ENCODE measurements around the gene PTPRD. TPM values are rescaled to one million over a fixed set of nuclear protein-coding genes. Genes with fewer than 3 reads are reported as not detected.

PTPRD gene
- total RNA-seq, 1 donor: 0.52 TPM

DNA sequence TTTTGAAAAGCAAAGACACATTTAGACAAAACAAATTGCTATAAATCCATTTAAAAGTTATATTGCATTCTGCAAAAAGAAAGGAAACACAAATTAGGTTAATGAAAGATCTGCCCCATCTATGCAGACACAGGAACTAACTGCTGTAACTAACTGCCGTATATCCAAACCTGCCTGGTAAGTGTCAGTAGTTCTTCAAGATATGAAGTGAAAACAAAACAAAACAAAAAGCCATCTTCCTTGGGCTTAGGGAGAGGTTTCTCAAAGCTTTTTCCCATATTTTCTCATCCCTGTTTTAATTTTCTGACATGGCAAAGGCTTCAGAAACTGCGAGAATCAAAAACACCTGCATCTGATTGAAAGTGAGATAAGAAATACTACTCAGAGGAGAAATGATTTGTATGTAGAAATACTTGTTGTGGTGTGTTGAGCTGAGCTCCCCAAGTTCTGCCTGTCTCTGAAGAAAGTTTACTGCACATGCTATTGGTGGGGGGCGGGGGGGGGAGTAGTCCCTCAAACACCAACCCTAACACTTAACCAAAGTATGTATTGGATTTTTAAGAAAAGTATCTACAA lies 750.5 kb downstream of the PTPRD start:
- H3K4me1 ChIP-seq (ENCODE audit: insufficient read depth, low read length): no peaks in the 10 kb centered on the region

DNA sequence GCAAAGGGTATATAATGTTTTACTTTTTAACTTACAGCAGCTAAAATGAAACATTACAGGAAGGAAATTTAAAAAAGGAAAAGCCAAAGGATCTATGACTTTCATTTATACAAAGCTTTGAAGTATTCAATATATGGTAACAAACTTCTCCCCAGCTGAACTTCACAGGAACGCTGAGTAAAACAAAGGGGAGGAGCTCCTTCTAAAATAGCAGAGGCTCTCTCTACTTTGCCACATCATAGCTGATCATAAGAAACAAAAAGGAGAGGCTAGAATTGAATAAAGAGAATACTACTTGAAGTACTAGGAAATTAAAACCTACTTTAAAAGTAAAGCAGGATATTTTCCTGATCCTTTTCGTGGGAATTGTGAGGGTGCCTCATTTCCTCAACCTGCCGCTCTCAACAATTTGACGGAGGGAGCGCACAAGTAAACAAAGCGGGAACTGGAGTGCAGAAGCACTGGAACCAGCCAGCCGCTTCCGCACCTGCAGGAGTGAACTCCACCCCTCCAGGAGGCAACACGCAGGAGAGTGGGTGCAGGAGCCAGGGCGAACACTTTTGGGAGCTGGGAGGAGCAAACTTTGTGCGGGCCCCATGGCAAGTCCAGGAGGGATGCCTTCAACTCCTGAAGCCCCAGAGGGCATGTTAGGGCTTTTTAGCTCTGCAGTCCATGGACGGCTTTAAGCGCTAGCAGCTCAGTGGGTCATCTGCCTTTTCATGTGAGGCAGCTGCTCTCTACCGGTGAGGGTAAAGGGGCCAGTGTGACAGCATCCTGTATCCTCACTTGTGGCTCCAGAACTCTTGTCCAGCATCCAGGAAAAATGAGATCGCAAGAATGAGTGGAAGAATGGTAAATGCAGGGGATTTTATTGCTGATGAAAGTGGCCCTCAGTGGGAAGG lies 757.4 kb downstream of the PTPRD start:
- no peak overlapping the region for H3K4me3 ChIP-seq (ENCODE audit: low read length)
- no peaks in the 10 kb centered on the region for H3K9me3 ChIP-seq (ENCODE audit: low read depth, low read length)
- no peaks in the 10 kb centered on the region for H3K4me1 ChIP-seq (ENCODE audit: insufficient read depth, low read length)
- no peaks in the 10 kb centered on the region for H3K27me3 ChIP-seq (ENCODE audit: insufficient read depth, low read length)

More for the DNA sequence above, 750.5 kb downstream of the PTPRD start:
- H3K4me3 ChIP-seq (ENCODE audit: low read length): no peak overlapping the region
- no peaks in the 10 kb centered on the region for H3K9me3 ChIP-seq (ENCODE audit: low read depth, low read length)
- no peaks in the 10 kb centered on the region for H3K27me3 ChIP-seq (ENCODE audit: insufficient read depth, low read length)

DNA sequence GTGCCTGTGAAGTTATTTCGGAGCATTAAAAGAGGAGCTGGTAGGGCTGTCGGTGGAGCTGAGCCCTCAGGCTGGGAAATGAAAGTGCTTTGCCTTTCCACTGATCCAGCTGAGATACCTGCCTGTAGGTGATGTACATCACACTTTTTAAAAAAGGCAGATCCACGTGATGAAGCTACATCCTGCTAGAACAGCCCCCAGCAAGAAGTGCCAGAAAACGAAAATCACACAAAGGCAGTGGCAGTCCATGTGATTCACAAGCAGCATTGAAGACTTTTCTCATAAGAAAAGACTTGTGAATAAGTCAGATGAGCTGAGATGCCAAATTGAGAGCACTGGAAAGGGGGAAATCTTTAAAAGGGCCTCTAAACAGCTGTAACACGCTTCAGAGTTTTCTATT lies 765.1 kb downstream of the PTPRD start:
- Histone ChIP-seq H3K27me3 (ENCODE audit: insufficient read depth, low read length) (no peaks in the 10 kb centered on the region), H3K9me3 (ENCODE audit: low read depth, low read length) (no peaks in the 10 kb centered on the region), H3K4me1 (ENCODE audit: insufficient read depth, low read length) (no peaks in the 10 kb centered on the region), H3K4me3 (ENCODE audit: low read length) (no peak overlapping the region)

DNA sequence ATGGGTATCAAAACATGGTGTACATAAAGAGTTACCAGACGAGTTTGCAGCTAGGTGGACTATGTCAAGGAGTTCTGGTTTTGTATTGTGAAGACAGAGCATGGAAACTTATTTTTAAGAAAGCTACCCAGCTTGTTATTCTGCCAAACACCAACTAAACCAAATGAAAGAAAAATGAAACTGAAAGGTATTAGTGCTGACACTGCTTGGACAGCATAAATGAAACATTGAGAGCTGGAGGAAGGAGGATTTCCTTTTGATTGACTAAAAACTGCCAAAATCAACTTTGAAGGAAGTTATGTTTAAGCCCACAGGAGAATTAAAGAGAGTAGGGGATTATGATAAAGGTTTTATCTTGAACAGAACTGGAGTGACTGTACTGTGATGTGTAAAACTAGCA lies 766.2 kb downstream of the PTPRD start:
- no peaks in the 10 kb centered on the region for H3K4me1 ChIP-seq (ENCODE audit: insufficient read depth, low read length)
- no peaks in the 10 kb centered on the region for H3K9me3 ChIP-seq (ENCODE audit: low read depth, low read length)

DNA sequence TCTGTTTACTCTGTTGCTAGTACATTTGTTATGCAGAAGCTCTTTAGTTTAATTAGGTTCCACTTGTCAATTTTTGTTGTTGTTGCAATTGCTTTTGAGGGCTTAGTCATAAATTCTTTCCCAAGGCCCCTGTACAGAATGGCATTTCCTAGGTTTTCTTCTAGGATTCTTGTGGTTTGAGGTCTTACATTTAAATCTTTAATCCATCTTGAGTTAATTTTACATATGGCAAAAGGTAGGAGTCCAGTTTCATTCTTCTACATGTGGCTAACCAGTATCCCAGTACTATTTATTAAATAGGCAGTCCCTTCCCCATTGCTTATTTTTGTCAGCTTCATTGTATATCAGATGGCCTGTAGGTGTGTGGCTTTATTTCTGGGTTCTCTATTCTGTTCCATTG lies 792.4 kb downstream of the PTPRD start:
- H3K27me3 ChIP-seq (ENCODE audit: insufficient read depth, low read length): no peaks in the 10 kb centered on the region
- no peaks in the 10 kb centered on the region for H3K9me3 ChIP-seq (ENCODE audit: low read depth, low read length)
- H3K4me1 ChIP-seq (ENCODE audit: insufficient read depth, low read length): no peaks in the 10 kb centered on the region
- no peak overlapping the region for H3K4me3 ChIP-seq (ENCODE audit: low read length)

More for the DNA sequence above, 766.2 kb downstream of the PTPRD start:
- H3K27me3 ChIP-seq (ENCODE audit: insufficient read depth, low read length): no peaks in the 10 kb centered on the region
- no peak overlapping the region for H3K4me3 ChIP-seq (ENCODE audit: low read length)

DNA sequence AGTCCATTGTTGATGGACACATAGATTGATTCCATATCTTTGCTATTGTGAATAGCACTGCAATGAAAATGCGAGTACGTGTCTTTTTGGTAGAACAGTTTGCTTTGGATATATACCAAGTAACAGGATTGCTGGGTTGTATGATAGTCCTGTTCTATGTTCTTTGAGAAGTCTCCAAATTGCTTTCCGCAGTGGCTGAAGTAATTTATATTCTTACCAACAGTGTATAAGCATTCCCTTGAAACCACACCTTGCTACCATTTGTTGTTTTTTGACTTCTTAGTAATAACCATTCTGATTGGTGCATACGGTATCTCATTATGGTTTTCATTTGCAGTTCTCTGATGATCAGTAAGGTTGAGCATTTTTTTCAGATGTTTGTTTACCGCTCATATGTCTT lies 792.9 kb downstream of the PTPRD start:
- H3K27me3 ChIP-seq (ENCODE audit: insufficient read depth, low read length): no peaks in the 10 kb centered on the region
- no peaks in the 10 kb centered on the region for H3K4me1 ChIP-seq (ENCODE audit: insufficient read depth, low read length)
- H3K9me3 ChIP-seq (ENCODE audit: low read depth, low read length): no peaks in the 10 kb centered on the region
- H3K4me3 ChIP-seq (ENCODE audit: low read length): no peak overlapping the region

DNA sequence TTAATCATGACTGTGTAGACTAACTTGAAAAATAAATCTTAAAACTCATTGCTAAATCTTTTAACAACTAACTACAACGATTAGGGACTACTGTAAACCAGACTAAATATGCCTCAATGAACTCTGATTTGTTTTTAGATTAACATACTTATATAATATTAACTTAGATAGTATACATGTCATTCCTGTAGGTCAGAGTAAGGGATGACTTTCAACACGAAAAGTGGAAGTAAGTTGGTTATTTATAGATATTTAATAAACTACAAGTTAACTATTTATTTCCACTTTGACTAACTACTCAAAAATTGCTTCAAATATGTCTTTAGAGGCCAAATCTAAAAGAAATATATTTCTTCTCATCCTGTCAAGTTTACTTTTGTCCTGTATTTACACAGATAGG lies 795.6 kb downstream of the PTPRD start:
- H3K9me3 ChIP-seq (ENCODE audit: low read depth, low read length): no peaks in the 10 kb centered on the region
- no peaks in the 10 kb centered on the region for H3K4me1 ChIP-seq (ENCODE audit: insufficient read depth, low read length)
- H3K27me3 ChIP-seq (ENCODE audit: insufficient read depth, low read length): no peaks in the 10 kb centered on the region
- H3K4me3 ChIP-seq (ENCODE audit: low read length): no peak overlapping the region

DNA sequence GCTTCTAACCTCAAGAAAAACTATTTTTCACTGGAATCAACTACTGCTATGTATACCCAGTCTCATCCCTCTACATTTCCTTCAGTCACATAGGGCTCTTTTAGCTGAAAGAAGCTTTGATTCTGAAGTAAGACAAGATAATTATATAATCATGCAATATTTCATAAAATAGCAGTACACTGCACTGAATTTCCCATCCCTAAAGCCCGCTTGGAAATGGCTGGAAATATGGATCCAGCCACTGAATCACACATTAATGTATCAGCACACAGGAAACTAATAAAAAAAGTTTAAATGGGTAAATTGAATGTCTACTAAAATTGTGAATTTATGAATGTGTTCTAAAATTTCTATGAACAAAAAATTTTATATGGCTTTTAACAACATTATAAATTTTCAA lies 808.7 kb downstream of the PTPRD start:
- H3K4me1 ChIP-seq (ENCODE audit: insufficient read depth, low read length): no peaks in the 10 kb centered on the region
- no peaks in the 10 kb centered on the region for H3K9me3 ChIP-seq (ENCODE audit: low read depth, low read length)
- H3K4me3 ChIP-seq (ENCODE audit: low read length): no peak overlapping the region

DNA sequence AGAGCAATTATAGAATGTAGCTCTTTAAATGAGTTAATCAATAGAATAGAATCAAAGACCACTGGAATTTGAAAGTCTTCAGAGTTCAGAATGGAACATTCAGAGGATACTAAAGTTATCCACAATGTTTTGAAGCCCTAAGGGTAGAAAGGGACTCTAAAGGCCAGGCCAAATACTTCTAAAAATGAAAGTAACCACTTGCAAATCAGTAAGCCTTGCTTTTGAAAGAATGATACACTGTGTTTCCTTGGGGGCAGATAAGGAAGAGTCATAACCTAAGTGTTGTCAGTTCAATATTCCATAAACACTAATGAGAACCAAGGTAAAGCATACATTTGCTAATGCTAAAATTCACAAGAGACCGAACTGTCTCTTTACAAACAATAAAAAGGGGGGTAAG lies 813.5 kb downstream of the PTPRD start:
- H3K27me3 ChIP-seq (ENCODE audit: insufficient read depth, low read length): no peaks in the 10 kb centered on the region

More for the DNA sequence above, 808.7 kb downstream of the PTPRD start:
- H3K27me3 ChIP-seq (ENCODE audit: insufficient read depth, low read length): no peaks in the 10 kb centered on the region

DNA sequence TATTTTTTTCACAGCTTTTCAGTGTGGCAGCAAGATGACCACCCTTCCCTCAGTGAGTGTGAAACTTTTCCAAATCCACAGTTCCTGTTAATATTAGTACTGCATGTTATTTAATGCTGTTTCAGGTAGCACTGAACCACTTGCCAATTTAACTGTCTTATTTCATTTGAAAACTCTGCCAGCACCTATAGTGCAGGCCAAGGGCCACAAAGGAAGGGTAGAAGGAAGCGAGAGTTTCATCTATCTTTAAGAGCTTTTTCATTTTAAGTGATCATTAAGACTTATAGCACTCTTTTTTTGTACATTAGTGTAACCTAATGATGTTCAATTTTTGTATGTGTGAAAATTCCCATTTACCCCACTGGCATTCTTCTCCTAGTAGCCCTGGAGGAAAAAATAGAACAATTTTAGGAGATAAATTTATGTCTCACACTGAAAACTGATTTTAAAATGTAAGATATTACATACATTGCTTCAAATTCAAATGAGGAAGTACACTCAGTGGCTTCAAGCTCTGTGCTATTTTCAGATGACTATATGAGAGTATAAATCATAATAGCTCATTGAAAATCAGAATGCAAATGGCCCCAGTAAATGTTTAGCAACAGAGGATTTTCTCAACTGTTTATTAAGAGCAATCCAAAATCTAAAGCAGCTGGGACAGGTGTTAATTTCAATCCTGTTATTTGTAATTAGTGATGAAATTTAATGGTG lies 820.5 kb downstream of the PTPRD start:
- Histone ChIP-seq H3K4me1 (ENCODE audit: insufficient read depth, low read length) (no peaks in the 10 kb centered on the region), H3K9me3 (ENCODE audit: low read depth, low read length) (no peaks in the 10 kb centered on the region), H3K4me3 (ENCODE audit: low read length) (no peak overlapping the region), H3K27me3 (ENCODE audit: insufficient read depth, low read length) (no peaks in the 10 kb centered on the region)

More for the DNA sequence above, 813.5 kb downstream of the PTPRD start:
- Histone ChIP-seq H3K9me3 (ENCODE audit: low read depth, low read length) (no peaks in the 10 kb centered on the region), H3K4me1 (ENCODE audit: insufficient read depth, low read length) (no peaks in the 10 kb centered on the region), H3K4me3 (ENCODE audit: low read length) (no peak overlapping the region)

DNA sequence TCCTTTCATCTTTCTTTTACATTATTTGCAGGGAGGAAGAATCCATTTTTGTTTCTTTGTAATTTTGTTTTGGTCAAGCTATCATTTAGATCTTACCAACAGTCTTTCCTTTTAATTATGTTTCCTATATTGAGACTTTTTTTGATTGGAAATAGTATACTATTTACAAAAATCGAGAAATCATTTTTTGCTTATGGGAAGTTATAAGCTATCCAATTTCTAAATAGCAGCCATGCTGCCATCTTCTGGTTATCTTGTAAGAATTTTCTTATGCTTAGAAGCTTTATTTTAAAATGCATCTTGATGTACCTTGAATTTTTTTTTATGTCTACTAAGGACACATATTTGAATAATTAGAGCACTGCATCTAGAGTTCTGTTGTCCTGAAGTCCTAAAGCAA lies 821.2 kb downstream of the PTPRD start:
- Histone ChIP-seq H3K27me3 (ENCODE audit: insufficient read depth, low read length) (no peaks in the 10 kb centered on the region), H3K4me3 (ENCODE audit: low read length) (no peak overlapping the region), H3K4me1 (ENCODE audit: insufficient read depth, low read length) (no peaks in the 10 kb centered on the region), H3K9me3 (ENCODE audit: low read depth, low read length) (no peaks in the 10 kb centered on the region)

DNA sequence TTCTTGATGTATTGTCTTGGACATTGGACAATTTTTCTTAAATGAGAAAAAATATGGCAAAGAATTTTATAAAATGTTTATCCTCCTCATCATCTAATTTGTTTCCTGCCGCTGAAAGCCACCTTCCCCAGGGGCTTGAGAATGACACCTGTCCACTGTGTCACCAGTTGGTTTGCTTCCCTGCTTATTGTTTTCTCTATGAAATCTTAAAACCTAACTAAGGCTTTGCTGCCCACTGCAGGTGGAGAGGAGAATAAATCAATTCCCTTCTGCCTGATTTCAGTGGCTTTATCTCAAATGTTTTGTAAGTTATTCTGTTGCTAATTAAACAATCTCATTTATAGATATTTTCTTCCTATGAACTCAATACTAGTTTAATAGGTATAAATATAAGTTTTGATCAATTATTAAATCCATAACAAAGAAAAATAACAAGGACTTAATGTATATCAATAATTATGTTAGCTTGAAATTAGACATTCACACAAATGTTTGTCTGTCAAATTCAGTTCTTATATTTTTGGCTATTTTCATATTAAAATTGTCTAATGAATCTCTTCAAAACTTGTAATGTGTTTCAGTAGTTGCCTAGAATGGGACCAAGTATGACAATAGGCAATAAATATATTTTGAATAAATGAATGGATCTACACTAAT lies 822.5 kb downstream of the PTPRD start:
- H3K27me3 ChIP-seq (ENCODE audit: insufficient read depth, low read length): no peaks in the 10 kb centered on the region
- H3K4me3 ChIP-seq (ENCODE audit: low read length): no peak overlapping the region
- no peaks in the 10 kb centered on the region for H3K4me1 ChIP-seq (ENCODE audit: insufficient read depth, low read length)
- H3K9me3 ChIP-seq (ENCODE audit: low read depth, low read length): no peaks in the 10 kb centered on the region

DNA sequence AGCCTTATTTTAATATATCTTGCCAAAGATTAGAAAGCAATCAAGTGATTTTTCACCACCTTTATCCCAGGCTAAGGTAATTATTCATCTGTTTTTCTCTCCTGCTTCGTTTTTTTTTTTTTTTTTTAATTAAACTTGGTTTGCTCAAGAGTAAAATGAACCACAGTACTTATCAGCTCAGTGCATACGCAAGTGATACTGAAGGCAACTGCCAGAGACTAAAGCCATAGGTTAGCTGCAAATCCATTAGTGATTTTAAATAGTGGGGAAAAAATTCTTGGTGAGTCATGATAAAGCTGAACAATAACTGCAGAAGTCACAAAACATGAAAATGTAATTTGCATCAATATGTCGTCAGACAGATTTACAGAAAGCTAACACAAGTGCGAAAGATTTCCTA lies 829.1 kb downstream of the PTPRD start:
- Histone ChIP-seq H3K9me3 (ENCODE audit: low read depth, low read length) (no peaks in the 10 kb centered on the region), H3K4me3 (ENCODE audit: low read length) (no peak overlapping the region), H3K4me1 (ENCODE audit: insufficient read depth, low read length) (no peaks in the 10 kb centered on the region), H3K27me3 (ENCODE audit: insufficient read depth, low read length) (no peaks in the 10 kb centered on the region)

DNA sequence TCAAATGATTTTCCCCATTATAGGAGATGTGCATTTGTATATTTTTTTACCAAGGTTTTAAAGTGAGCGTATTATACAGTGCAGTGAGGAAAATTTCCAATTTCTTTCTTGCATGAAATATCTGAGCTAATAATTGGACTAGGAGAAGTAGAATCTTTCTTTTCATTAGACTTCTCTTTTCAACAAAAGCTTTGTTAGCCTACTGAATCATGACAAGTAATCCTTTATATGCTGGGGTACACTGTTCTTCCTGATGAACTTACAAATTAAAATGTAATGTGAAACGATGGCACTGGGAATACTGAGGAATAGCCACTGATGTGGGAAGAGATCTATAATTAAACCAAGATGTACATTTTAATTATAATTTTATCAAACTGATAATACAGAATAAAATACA lies 829.6 kb downstream of the PTPRD start:
- no peaks in the 10 kb centered on the region for H3K4me1 ChIP-seq (ENCODE audit: insufficient read depth, low read length)
- H3K4me3 ChIP-seq (ENCODE audit: low read length): no peak overlapping the region
- H3K9me3 ChIP-seq (ENCODE audit: low read depth, low read length): no peaks in the 10 kb centered on the region
- no peaks in the 10 kb centered on the region for H3K27me3 ChIP-seq (ENCODE audit: insufficient read depth, low read length)

DNA sequence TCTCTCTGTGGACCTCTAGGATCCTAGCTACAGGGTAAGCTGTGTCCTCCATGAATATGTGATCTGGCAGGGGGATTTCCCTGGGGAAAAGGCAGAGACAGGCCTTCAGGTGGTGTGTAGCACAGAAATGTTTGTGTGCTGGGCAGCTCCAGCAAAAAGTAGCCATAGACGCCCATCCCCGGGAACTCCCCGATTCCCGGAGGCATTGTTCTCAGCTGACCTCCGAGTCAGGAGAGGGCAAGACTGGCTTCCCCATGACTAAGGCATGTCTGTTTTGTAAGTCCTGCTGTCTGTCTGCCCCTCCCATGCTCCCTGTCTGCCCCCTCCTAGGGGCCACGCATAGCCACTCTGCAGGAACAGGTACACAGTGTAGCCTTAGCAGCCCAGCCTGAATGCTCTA lies 834.5 kb downstream of the PTPRD start:
- no peaks in the 10 kb centered on the region for H3K27me3 ChIP-seq (ENCODE audit: insufficient read depth, low read length)

More for the DNA sequence above, 834.5 kb downstream of the PTPRD start:
- Histone ChIP-seq H3K9me3 (ENCODE audit: low read depth, low read length) (no peaks in the 10 kb centered on the region), H3K4me1 (ENCODE audit: insufficient read depth, low read length) (no peaks in the 10 kb centered on the region), H3K4me3 (ENCODE audit: low read length) (no peak overlapping the region)
